HepG2 (cell line): ENCODE measurements around the gene CRYGS. TPM values are rescaled to one million over a fixed set of nuclear protein-coding genes. Genes with fewer than 3 reads are reported as not detected.

Experiments
- ARID5B ChIP-seq: IDR thresholded peaks from 2 replicates; pipeline ENCODE4 v1.4.0; 2020; ENCODE audit warnings: mild to moderate bottlenecking, missing genetic modification reagents
- BCL6 ChIP-seq: IDR thresholded peaks from 2 replicates; pipeline ENCODE4 v1.6.1; 2016; ENCODE audit warnings: missing genetic modification reagents, missing compliant biosample characterization
- CREM ChIP-seq, 2 experiments: sonication (generic) in 1 of 2; formaldehyde crosslinking in 1 of 2; IDR thresholded peaks; 2 replicates each; pipeline versions ENCODE4 v1.4.0 to v1.6.1; 2016 to 2020; ENCODE audit warnings: antibody characterized with exemption in 1 of 2, mild to moderate bottlenecking in 1 of 2, missing genetic modification reagents in 1 of 2
- FOXP1 ChIP-seq, 2 experiments: fragments of 450-650 bp in 1 of 2; IDR thresholded peaks; 2 replicates each; pipeline ENCODE4 v1.6.1; 2017 to 2018; ENCODE audit warnings: antibody characterized with exemption in 1 of 2
- GABPA ChIP-seq, 2 experiments: IDR thresholded peaks; 2 replicates each; pipeline ENCODE4 v1.6.1; 2011 to 2016; ENCODE audit warnings: low read depth in 2 of 2, low read length in 1 of 2, missing biosample characterization in 1 of 2, missing genetic modification characterization in 1 of 2
- HNF4A ChIP-seq: sonication (generic); formaldehyde crosslinking; IDR thresholded peaks from 2 replicates; pipeline ENCODE4 v1.4.0; 2020; ENCODE audit warnings: missing genetic modification reagents
- IRF1 ChIP-seq: sonication (generic); formaldehyde crosslinking; IDR thresholded peaks from 2 replicates; pipeline ENCODE4 v1.4.0; 2020; ENCODE audit warnings: low read depth, mild to moderate bottlenecking, missing genetic modification reagents
- KAT8 ChIP-seq: IDR thresholded peaks from 2 replicates; pipeline ENCODE4 v1.6.1; 2016; ENCODE audit warnings: missing genetic modification reagents, missing compliant biosample characterization
- KDM6A ChIP-seq: IDR thresholded peaks from 2 replicates; pipeline ENCODE4 v1.6.1; 2016; ENCODE audit warnings: low read depth
- MED1 ChIP-seq: sonication (generic); formaldehyde crosslinking; IDR thresholded peaks from 2 replicates; pipeline ENCODE4 v1.4.0; 2020; ENCODE audit warnings: missing genetic modification reagents
- MXD3 ChIP-seq: IDR thresholded peaks from 2 replicates; pipeline ENCODE4 v1.6.1; 2016; ENCODE audit warnings: mild to moderate bottlenecking, missing biosample characterization, missing genetic modification reagents
- NCOA2 ChIP-seq: sonication (generic); formaldehyde crosslinking; IDR thresholded peaks from 2 replicates; pipeline ENCODE4 v1.8.0; 2022; ENCODE audit warnings: inconsistent platforms
- PRDM4 ChIP-seq: sonication (generic); formaldehyde crosslinking; IDR thresholded peaks from 2 replicates; pipeline ENCODE4 v1.9.0; 2021; ENCODE audit warnings: missing genetic modification reagents, borderline replicate concordance
- SOX13 ChIP-seq, 3 experiments: fragments of 450-650 bp in 1 of 3; sonication (generic) in 1 of 3; formaldehyde crosslinking in 1 of 3; IDR thresholded peaks in 2 of 3; conservative IDR thresholded peaks in 1 of 3; 2 replicates each; pipeline versions ENCODE4 v1.5.0 to v1.6.1; 2016 to 2020; ENCODE audit warnings: antibody characterized with exemption in 1 of 3, mild to moderate bottlenecking in 1 of 3, missing compliant biosample characterization in 1 of 3, missing genetic modification reagents in 1 of 3, moderate library complexity in 1 of 3
- THAP8 ChIP-seq: sonication (generic); formaldehyde crosslinking; IDR thresholded peaks from 2 replicates; pipeline ENCODE4 v1.5.1; 2020; ENCODE audit warnings: missing genetic modification reagents, mild to moderate bottlenecking, borderline replicate concordance
- ZNF18 ChIP-seq: sonication (generic); formaldehyde crosslinking; IDR thresholded peaks from 2 replicates; pipeline ENCODE4 v1.8.0; 2022; ENCODE audit warnings: mild to moderate bottlenecking, missing genetic modification reagents; ENCODE audit not compliant: insufficient replicate concordance
- ZNF839 ChIP-seq: sonication (generic); formaldehyde crosslinking; IDR thresholded peaks from 2 replicates; pipeline ENCODE4 v1.4.0; 2020; ENCODE audit warnings: missing genetic modification reagents, mild to moderate bottlenecking, borderline replicate concordance
- polyA plus RNA-seq, 8 experiments: library from polyadenylated mRNA; depleted of rRNA in 3 of 8; stranded (reverse) in 7 of 8; unstranded in 1 of 8; fragments of >200 nt; fragmentation: Illumina TruSeq in 4 of 8; extraction: Trizol in 4 of 8; gene quantifications; 2 replicates each; pipeline versions ENCODE4 v1.2.1 to v1.2.3, GENCODE V29; 2011 to 2016; ENCODE audit warnings: low read depth in 4 of 8, missing spikeins in 1 of 8, mixed read lengths in 1 of 8; ENCODE audit not compliant: insufficient read depth in 1 of 8
- total RNA-seq, 5 experiments: library from RNA; depleted of rRNA; stranded (reverse); fragments of >200 nt; fragmentation: Illumina TruSeq; extraction: Trizol; gene quantifications; 2 replicates each; pipeline ENCODE4 v1.2.3, GENCODE V29; 2016; ENCODE audit warnings: low read depth in 1 of 5

The CRYGS gene
- total and polyA plus RNA-seq, 2 of the 13 experiments (the other 11 are each of a cell fraction or from before 2014, with no cell fraction given): 2.1 to 6.7 TPM

- TF ChIP-seq PRDM4 (CRISPR knock-in tag): no peak
- TF ChIP-seq ZNF18: no peak
- TF ChIP-seq NCOA2 (CRISPR knock-in tag): peak; percentile 49; the same call in 1 of the 2 replicates
- TF ChIP-seq IRF1 (CRISPR knock-in tag): no peak
- peak; percentile 45; the same call in 1 of the 2 replicates for TF ChIP-seq KAT8
- peak; percentile 54 for TF ChIP-seq BCL6 (CRISPR knock-in tag)
- TF ChIP-seq ARID5B: peak; percentile 86
- peak; percentile 44; the same call in 1 of the 2 replicates for TF ChIP-seq CREM (IDR thresholded peaks at IDR 0.05)
- TF ChIP-seq CREM (CRISPR knock-in tag; IDR thresholded peaks at IDR 0.05): no peak
- peak; percentile 80 for TF ChIP-seq HNF4A (CRISPR knock-in tag)
- 0 out of 2 replicates have a peak, but pooled peaks have one; percentile 41 for TF ChIP-seq MED1 (CRISPR knock-in tag)
- no peak for TF ChIP-seq ZNF839 (CRISPR knock-in tag)
- no peak for TF ChIP-seq FOXP1 (IDR thresholded peaks at IDR 0.05)
- peak; percentile 50; the same call in 1 of the 2 replicates for TF ChIP-seq FOXP1 (CRISPR knock-in tag; IDR thresholded peaks at IDR 0.05)
- TF ChIP-seq MXD3: no peak
- TF ChIP-seq SOX13 (IDR thresholded peaks at IDR 0.05): no peak
- peak in 1 of 2 experiments; percentile 84; a peak in 2 of 4 replicates for TF ChIP-seq SOX13 (CRISPR knock-in tag; conservative IDR thresholded peaks at IDR 0.05 in 1 of 2, IDR thresholded peaks at IDR 0.05 in 1 of 2)
- TF ChIP-seq GABPA (IDR thresholded peaks at IDR 0.05; ENCODE audit: low read depth, low read length): no peak
- TF ChIP-seq GABPA (CRISPR knock-in tag; IDR thresholded peaks at IDR 0.05; ENCODE audit: low read depth): no peak
- no peak for TF ChIP-seq THAP8 (CRISPR knock-in tag)
- 0 out of 2 replicates have a peak, but pooled peaks have one; percentile 28 for TF ChIP-seq KDM6A (CRISPR knock-in tag)
Measured at GRCh38 chr3:186552408-186553031, 8.3 kb upstream of the CRYGS start (continued).
